Measurements from ENCODE around the gene INTS7.

DNA sequence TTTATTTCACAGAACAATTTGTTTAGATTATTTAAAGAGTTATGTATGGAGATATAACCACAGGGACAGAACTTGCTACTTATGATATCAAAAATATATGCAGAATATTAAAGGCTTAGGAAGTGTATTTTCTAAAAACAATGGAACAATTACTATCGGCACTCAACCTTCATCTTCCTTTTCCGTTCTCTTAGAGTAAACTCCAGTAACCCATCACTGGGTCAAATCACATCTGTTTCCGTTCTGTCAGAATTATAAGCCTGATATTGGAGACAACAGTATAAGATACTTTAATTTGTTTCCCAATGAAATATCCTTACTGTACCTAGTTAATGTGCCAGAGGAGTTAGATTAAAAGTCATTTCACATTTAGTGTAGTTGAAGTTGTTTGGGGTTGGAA lies 32.4 kb upstream of the INTS7 start:
- TF ChIP-seq POLR2AphosphoS5 (IDR thresholded peaks at IDR 0.05; ENCODE audit: low read depth, low read length) (no peak), POLR2A (IDR thresholded peaks at IDR 0.05; ENCODE audit: low read depth, low read length) (no peak), TAF1 (IDR thresholded peaks at IDR 0.05; ENCODE audit: borderline replicate concordance, low read depth, low read length) (no peak)
